GM21367 (cell line): ENCODE results near the gene CRELD2.
"Not testable (repeated sequence)": the region's sequence is repeated elsewhere in the genome, so short reads cannot be mapped to it uniquely, and the experiment has no call there.

ENCODE experiments used
- ATAC-seq: cut with Tn5 transposase; IDR thresholded peaks from one replicate; pipeline ENCODE4 v1.9.1; 2021; ENCODE audit not compliant: unreplicated experiment

CRELD2 gene

GRCh38 chr22:49943771-49944398 lies 25.5 kb downstream of the CRELD2 start:
- no peak for ATAC-seq

- no peak for ATAC-seq
These were observed 26.0 kb downstream of the CRELD2 start for GRCh38 chr22:49944399-49944891.

- not testable (repeated sequence) for ATAC-seq
These were observed 26.8 kb downstream of the CRELD2 start for GRCh38 chr22:49945042-49945794.

- ATAC-seq, result no peak
These were observed 28.3 kb downstream of the CRELD2 start for GRCh38 chr22:49946612-49947295.

GRCh38 chr22:49947296-49947622 lies 28.8 kb downstream of the CRELD2 start:
- ATAC-seq, result no peak

- ATAC-seq, result no peak
These were observed 29.9 kb downstream of the CRELD2 start for GRCh38 chr22:49948116-49948957.

GRCh38 chr22:49948958-49949913 lies 30.8 kb downstream of the CRELD2 start:
- no peak for ATAC-seq

GRCh38 chr22:49949914-49950292 lies 31.5 kb downstream of the CRELD2 start:
- ATAC-seq, result no peak

GRCh38 chr22:49950396-49950994 lies 32.1 kb downstream of the CRELD2 start:
- ATAC-seq, result no peak

- no peak for ATAC-seq
These were observed 32.7 kb downstream of the CRELD2 start for GRCh38 chr22:49951000-49951677.

- no peak for ATAC-seq
These were observed 33.2 kb downstream of the CRELD2 start for GRCh38 chr22:49951678-49951985.

GRCh38 chr22:49951986-49952896 lies 33.8 kb downstream of the CRELD2 start:
- no peak for ATAC-seq

- ATAC-seq, result no peak
These were observed 34.7 kb downstream of the CRELD2 start for GRCh38 chr22:49953027-49953679.

- ATAC-seq, result no peak
These were observed 35.4 kb downstream of the CRELD2 start for GRCh38 chr22:49953680-49954344.

- no peak for ATAC-seq
These were observed 35.9 kb downstream of the CRELD2 start for GRCh38 chr22:49954354-49954753.

- ATAC-seq, result no peak
These were observed 36.7 kb downstream of the CRELD2 start for GRCh38 chr22:49954991-49955580.
